Breast epithelium (tissue), 3 donors: ENCODE measurements around the gene ATP6V0E2.
"Not testable (repeated sequence)": the region's sequence is repeated elsewhere in the genome, so short reads cannot be mapped to it uniquely, and the experiment has no call there.

Source experiments
- CTCF ChIP-seq, 3 donors: fragments of 450-650 bp; IDR thresholded peaks; one replicate each; pipeline ENCODE4 v1.5.1; 2016 to 2017; ENCODE audit warnings: antibody characterized with exemption in 3 of 3, mild to moderate bottlenecking in 3 of 3, moderate library complexity in 3 of 3
- POLR2A ChIP-seq: fragments of 450-650 bp; IDR thresholded peaks from one replicate; pipeline ENCODE4 v1.6.1; 2016; ENCODE audit warnings: antibody characterized with exemption, mild to moderate bottlenecking, moderate library complexity
- POLR2AphosphoS5 ChIP-seq, 3 donors: sonication (generic); formaldehyde crosslinking; IDR thresholded peaks; one replicate each; pipeline ENCODE4 v1.6.1; 2017; ENCODE audit warnings: antibody characterized with exemption in 3 of 3

- not testable (repeated sequence) for TF ChIP-seq CTCF (IDR thresholded peaks at IDR 0.05); POLR2AphosphoS5 (IDR thresholded peaks at IDR 0.05); POLR2A
Measured at GRCh38 chr7:149830527-149830926, 43.2 kb upstream of the ATP6V0E2 start.
